DMS53 treated with DMSO at 0.1 percent for 48 hours (cell line): Measurements from ENCODE around the gene CLEC16A.
A peak's percentile ranks its signal among the peaks of the same experiment; 100 is the strongest.
"Not testable (repeated sequence)": the region's sequence is repeated elsewhere in the genome, so short reads cannot be mapped to it uniquely, and the experiment has no call there.

Source experiments
- DNase-seq: peaks from one replicate; lab custom pipeline; 2025; ENCODE audit not compliant: unreplicated experiment; lab: John Stamatoyannopoulos, UW

Gene CLEC16A

DNA sequence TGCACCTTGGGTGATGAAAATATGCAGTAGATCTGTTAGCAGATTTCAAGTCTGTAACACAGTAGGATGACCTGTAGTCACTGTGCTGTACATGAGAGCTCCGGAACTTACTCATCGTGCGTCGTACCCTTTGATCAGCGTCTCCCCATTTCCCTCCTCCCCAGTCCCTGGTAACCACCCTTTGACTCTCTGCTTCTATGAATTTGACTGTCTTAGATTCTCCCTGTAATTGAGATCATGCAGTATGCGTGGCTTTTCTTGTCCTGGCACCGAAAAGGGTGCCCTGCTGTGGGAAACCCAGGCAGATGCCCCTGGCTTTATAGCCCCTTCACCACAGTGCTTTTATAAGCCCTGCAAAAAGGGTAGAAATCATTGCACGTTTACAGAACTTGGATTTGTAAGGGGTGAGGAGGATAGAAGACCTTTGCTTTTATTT, 20.5 kb downstream of the CLEC16A start:
- no peak for DNase-seq

GRCh38 chr16:10965440-10966061, 21.2 kb downstream of the CLEC16A start:
- DNase-seq, result no peak

- DNase-seq, result no peak
Measured at GRCh38 chr16:10966129-10966528, 21.8 kb downstream of the CLEC16A start.

- DNase-seq, result not testable (repeated sequence)
Measured at GRCh38 chr16:10966559-10966958, 22.2 kb downstream of the CLEC16A start.

GRCh38 chr16:10967986-10968385, 23.6 kb downstream of the CLEC16A start:
- DNase-seq, result no peak

DNA sequence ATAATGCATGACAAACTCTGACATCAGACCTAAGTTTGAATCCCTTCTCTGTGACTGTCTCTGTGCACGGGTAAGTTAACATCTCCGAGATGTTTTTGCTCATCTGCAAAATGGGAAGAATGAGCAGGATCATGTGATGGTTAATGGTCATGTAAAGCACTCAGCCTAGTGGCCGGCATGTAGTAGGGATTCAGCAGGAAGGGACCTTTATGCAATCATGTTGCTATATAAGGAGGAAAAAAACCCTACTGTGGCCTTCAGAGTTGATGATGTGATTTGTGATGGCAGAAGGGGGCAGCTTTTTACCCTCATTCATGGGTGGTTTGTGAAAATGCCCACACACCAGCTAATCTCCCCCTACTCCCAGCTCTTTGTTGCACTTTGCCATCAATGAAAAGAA, 24.1 kb downstream of the CLEC16A start:
- DNase-seq, result no peak

DNA sequence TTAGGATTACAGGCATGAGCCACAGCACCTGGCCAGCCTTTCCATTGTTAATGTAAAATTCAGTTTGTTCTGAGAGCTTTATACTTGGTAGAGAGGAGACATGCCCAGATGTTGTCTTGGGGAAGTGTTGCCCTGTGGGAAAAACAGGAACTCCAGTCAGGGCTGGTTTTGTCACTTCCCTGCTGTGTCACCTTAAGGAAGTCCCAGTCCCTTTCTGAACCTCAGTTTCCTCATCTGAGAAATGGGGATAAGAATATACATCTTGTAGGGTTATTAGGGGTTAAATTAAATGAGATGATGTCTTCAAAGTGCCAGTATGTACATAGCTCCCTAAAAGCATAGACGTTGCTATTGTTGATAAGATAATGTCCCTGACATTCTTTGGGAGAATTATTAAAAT, 25.3 kb downstream of the CLEC16A start:
- DNase-seq, result no peak

- no peak for DNase-seq
Measured at GRCh38 chr16:10970065-10970464, 25.7 kb downstream of the CLEC16A start.

- DNase-seq, result peak; percentile 16
Measured at GRCh38 chr16:10971560-10971961, 27.2 kb downstream of the CLEC16A start.

DNA sequence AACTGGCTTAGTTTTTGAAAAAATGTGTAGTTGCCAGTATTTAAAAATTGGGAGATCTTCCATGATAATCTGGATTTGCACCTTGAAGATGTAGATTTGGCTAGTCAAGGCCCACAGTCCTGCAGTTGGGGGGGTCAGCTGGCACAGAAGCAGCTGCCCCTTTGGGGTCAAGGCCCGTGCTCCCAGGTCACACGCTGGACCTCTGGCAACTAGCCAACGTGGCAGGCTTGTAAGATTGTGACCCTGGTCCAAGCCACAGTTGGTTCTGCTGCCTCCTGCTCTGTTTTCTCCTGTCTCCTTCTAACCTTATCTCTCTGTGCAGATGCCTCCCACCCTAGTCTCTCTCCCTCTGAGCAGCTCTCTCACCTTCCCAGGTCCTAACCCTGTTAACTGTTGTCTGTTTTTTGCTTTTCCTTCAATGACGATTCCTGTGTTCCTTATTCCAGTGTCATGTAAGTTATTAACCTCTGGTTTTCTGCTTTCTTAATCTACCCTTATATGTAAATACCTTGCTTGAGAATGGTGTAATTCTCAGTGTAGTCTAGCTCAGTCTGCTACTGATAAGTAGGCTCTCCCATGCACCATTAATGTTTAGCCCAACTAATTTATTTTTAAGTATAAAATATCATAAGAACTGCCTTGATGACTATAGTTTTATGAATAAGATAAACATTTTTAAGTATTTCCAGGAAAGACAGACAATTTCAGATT, 27.9 kb downstream of the CLEC16A start:
- no peak for DNase-seq

DNA sequence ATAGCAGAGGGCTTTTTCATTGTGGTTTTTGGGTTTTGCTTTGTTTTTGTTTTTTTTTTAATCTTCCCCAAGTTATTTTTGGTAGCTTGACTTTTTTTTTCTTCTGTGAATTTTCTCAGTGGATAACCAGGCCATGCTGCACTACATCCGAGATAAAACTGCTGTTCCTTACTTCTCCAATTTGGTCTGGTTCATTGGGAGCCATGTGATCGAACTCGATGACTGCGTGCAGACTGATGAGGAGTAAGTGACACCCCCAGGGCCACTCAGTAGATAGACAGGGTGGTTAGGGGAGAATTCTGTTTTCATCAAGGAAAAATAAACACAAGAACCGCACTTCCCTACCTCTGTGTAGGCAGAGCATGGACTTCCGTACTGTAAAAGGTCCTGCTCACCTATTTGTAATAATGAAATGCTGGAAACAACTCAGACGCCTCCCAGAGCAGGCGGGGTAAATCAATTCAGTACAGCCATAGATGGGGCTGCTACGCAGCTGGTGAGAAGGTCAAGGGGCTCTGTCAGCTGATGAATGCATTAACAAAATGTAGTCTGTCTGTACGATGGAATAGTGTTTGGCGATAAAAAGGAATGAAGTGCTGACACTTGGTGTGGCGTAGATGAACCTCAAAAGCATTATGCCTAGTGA, 28.6 kb downstream of the CLEC16A start:
- no peak for DNase-seq

GRCh38 chr16:10976634-10977033, 32.3 kb downstream of the CLEC16A start:
- no peak for DNase-seq

DNA sequence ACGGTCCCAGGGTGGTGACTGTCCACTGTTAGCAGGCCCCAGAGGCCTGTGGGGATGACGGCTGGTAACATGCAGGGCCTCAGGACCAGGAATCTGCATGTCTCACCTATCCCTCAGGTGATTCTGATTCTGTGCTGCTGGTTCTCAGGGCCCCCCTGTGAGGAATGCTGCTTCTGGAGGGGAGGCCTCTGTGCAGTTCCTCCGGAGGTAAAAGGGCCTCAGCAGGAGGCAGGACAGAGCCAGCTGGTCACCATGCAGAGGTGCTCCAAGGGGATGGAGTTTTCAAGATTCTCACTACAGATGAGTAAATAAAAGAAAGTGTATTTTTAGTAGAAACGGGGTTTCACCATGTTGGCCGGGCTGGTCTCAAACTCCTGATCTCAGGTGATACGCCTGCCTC, 33.8 kb downstream of the CLEC16A start:
- no peak for DNase-seq

DNA sequence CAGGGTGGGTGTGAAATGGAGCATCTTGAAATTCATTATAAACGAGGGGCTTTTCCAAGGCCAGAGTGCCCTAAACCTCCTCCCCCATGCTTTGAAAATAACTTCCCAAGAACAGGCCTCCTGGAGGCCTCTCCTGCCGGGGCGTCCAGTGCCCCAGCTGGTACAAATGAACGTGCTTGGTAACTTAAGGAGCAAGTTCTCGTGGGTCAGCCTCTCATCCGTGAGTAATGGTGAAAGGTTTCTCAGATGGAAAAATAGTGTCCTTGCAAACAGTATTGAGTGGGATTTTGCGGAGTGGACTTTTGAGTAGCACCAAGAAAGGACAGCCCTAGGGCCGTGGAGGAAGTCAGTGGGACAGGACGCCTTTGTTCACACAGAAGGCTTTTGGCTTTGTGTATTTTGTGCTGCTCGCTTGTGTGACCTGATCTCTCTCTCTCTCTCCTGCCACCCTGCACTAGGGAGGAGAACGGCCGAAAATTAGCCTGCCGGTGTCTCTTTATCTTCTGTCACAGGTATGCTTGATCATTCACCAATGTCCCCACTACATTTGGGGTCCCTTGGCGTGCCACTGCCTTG, 34.6 kb downstream of the CLEC16A start:
- no peak for DNase-seq

DNA sequence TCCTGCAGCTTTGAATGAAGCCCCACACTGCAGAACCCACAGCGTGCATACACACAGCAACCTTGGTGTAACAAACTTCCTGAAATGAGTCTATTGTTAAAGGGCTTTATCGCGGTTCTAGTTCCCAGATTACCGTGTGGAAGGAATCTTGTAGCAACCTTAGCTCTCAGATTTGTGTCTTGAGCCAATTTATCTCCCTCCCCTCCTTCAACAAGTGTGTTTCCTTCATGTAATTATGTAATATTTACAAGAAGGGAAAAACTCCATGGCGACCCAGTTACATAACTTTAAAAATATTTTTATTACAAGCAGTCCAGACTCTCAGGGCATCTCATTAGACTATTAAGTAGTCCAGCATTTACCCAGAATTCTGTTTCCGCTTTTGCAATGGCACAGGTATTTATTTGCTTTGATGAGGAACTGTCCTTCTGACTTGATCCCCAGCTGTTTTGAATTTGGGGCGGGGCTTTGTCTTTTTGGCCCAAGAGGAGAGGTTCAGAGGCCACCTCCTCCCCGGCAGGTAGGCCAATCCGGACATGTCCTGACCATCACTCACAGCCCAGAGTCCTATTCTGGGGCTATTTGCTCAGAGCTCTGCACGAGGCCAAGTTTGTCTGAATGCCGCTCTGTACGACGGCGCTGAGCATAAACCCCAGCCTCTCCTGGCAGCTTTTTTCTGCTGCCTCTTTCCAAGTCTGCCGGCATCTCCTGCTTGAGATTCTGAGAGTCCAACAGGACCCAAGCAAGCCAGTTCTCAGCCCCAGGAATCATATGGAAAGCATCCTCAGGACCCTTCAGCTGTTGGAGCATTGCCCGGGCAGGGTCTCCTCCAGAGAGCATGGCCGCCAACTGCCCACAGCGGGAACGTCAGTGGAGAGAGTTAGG, 35.6 kb downstream of the CLEC16A start:
- no peak for DNase-seq

GRCh38 chr16:10980813-10981212, 36.4 kb downstream of the CLEC16A start:
- DNase-seq, result no peak

- DNase-seq, result peak; percentile 0
Measured at GRCh38 chr16:10981697-10982216, 37.4 kb downstream of the CLEC16A start.

GRCh38 chr16:10982465-10983150, 38.2 kb downstream of the CLEC16A start:
- no peak for DNase-seq

GRCh38 chr16:10983159-10983558, 38.8 kb downstream of the CLEC16A start:
- no peak for DNase-seq

- no peak for DNase-seq
Measured at GRCh38 chr16:10984509-10984908, 40.1 kb downstream of the CLEC16A start.
